ENCODE results near the gene DSCAML1.

Gene DSCAML1

DNA sequence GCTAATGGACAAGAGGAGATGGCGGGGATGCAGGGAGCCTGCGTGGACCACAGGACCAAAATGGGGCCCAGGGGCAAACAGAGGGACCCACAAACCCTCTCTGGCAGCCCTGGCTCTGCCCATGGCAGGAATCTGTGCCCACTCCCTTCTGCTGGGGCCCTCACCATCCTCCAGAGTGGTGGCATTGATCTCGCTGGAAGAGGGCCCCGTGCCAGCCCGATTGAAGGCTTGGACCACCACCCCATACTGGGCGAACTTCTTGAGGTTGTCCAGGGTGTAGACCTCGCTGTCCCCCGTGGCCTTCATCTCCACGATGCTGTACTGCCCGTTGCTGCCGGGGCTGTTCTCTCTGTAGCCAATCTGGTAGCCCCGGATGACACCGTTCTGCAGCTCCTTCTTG is 332.2 kb downstream of the DSCAML1 start:
- no peak for TF ChIP-seq EZH2 (IDR thresholded peaks at IDR 0.05; ENCODE audit: borderline replicate concordance, low read length)
- TF ChIP-seq, protein P1, sequence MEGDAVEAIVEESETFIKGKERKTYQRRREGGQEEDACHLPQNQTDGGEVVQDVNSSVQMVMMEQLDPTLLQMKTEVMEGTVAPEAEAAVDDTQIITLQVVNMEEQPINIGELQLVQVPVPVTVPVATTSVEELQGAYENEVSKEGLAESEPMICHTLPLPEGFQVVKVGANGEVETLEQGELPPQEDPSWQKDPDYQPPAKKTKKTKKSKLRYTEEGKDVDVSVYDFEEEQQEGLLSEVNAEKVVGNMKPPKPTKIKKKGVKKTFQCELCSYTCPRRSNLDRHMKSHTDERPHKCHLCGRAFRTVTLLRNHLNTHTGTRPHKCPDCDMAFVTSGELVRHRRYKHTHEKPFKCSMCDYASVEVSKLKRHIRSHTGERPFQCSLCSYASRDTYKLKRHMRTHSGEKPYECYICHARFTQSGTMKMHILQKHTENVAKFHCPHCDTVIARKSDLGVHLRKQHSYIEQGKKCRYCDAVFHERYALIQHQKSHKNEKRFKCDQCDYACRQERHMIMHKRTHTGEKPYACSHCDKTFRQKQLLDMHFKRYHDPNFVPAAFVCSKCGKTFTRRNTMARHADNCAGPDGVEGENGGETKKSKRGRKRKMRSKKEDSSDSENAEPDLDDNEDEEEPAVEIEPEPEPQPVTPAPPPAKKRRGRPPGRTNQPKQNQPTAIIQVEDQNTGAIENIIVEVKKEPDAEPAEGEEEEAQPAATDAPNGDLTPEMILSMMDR (IDR thresholded peaks at IDR 0.05; ENCODE audit: low read length) = no peak
- H4K20me1 ChIP-seq (ENCODE audit: insufficient read depth, low read length) = no peaks in the 10 kb centered on the region
- H3K4me1 ChIP-seq (ENCODE audit: insufficient read depth, low read length, severe bottlenecking) = no peaks in the 10 kb centered on the region
- H3K9ac ChIP-seq (ENCODE audit: low read length) = no peak overlapping the region
- H3K27me3 ChIP-seq (ENCODE audit: insufficient read depth, low read length) = no peaks in the 10 kb centered on the region
- H2AFZ ChIP-seq (ENCODE audit: low read length) = no peak overlapping the region
- no peak overlapping the region for H3K27ac ChIP-seq (ENCODE audit: low read depth, low read length, poor library complexity, severe bottlenecking)
- H3K9me3 ChIP-seq (ENCODE audit: low read length) = no peaks in the 10 kb centered on the region
- no peaks in the 10 kb centered on the region for H3K9me2 ChIP-seq (ENCODE audit: low read depth, low read length)
- H3K36me3 ChIP-seq (ENCODE audit: insufficient read depth, low read length) = no peaks in the 10 kb centered on the region
- no peaks in the 10 kb centered on the region for H3K79me2 ChIP-seq (ENCODE audit: insufficient read depth, low read length)
- H3K4me2 ChIP-seq (ENCODE audit: low read length) = no peak overlapping the region
- no peaks in the 10 kb centered on the region for H3F3A ChIP-seq (ENCODE audit: insufficient read depth, low read length)
- no peak overlapping the region for H3K4me3 ChIP-seq (ENCODE audit: low read depth, low read length, poor library complexity, severe bottlenecking)

DNA sequence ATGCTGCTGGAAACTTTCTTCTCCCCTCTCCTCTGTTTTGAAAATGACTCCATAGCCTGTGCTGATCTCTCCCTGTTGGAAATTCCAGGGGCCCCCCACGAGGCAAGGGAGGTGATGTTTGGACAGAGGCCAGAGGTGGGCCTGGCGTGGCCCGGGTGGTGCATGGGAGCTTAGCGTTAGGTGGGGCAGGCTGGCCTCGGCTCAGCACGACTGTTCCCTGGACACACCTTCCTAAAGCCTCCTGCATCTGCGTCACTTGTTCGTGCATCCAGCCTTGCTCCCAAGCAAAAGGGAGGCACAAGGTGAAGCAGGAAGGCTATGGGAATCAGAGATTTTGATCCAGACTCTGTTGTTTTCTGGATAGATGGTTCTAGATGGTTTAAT is 334.2 kb downstream of the DSCAML1 start:
- Histone ChIP-seq H3K27me3 (ENCODE audit: insufficient read depth, low read length) (no peaks in the 10 kb centered on the region), H3K9me3 (ENCODE audit: low read length) (no peaks in the 10 kb centered on the region), H4K20me1 (ENCODE audit: insufficient read depth, low read length) (no peaks in the 10 kb centered on the region), H2AFZ (ENCODE audit: low read length) (no peak overlapping the region), H3K4me3 (ENCODE audit: low read depth, low read length, poor library complexity, severe bottlenecking) (no peak overlapping the region), H3F3A (ENCODE audit: insufficient read depth, low read length) (no peaks in the 10 kb centered on the region), H3K79me2 (ENCODE audit: insufficient read depth, low read length) (no peaks in the 10 kb centered on the region), H3K4me2 (ENCODE audit: low read length) (no peak overlapping the region), H3K4me1 (ENCODE audit: insufficient read depth, low read length, severe bottlenecking) (no peaks in the 10 kb centered on the region), H3K36me3 (ENCODE audit: insufficient read depth, low read length) (no peaks in the 10 kb centered on the region), H3K9ac (ENCODE audit: low read length) (no peak overlapping the region), H3K9me2 (ENCODE audit: low read depth, low read length) (no peaks in the 10 kb centered on the region), H3K27ac (ENCODE audit: low read depth, low read length, poor library complexity, severe bottlenecking) (no peak overlapping the region)
- TF ChIP-seq, protein P1 (IDR thresholded peaks at IDR 0.05; ENCODE audit: low read length) = no peak
- no peak for TF ChIP-seq EZH2 (IDR thresholded peaks at IDR 0.05; ENCODE audit: borderline replicate concordance, low read length)

DNA sequence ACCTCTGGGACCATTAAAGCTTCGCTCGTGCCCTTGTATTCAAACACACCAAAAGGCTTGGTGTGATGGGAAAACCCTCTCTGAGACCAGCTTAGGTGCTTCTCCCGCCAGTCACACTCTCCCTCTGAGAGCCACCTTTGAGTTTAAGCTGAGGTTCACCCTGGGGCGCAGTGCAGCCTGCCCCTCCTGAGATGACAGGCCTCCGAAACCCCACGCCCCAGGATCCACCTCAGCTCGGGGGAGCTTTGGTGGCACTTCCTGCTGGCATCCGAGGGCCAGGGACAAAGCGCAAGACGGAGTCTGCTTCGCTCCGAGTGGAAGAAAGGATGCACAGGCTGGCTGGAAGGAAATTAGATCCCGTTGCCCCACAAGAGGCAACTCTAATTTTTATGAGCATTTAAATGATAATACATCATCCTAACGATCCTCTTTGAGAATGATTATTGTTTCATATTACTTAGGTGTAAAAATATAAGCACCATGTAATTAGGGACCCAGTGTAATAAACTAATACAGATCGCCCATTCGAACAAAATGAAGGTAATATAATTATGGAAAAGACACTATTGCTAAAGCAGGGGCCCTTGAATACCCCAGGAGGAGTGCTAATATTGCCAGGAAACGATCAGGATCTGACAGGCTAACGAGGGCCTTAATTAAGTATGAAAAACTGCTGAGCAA is 334.7 kb downstream of the DSCAML1 start:
- no peaks in the 10 kb centered on the region for H3K9me2 ChIP-seq (ENCODE audit: low read depth, low read length)
- no peak overlapping the region for H3K4me2 ChIP-seq (ENCODE audit: low read length)
- no peaks in the 10 kb centered on the region for H3K79me2 ChIP-seq (ENCODE audit: insufficient read depth, low read length)
- no peaks in the 10 kb centered on the region for H3K4me1 ChIP-seq (ENCODE audit: insufficient read depth, low read length, severe bottlenecking)
- no peaks in the 10 kb centered on the region for H3K9me3 ChIP-seq (ENCODE audit: low read length)
- no peaks in the 10 kb centered on the region for H3K27me3 ChIP-seq (ENCODE audit: insufficient read depth, low read length)
- no peak overlapping the region for H3K27ac ChIP-seq (ENCODE audit: low read depth, low read length, poor library complexity, severe bottlenecking)
- H3K9ac ChIP-seq (ENCODE audit: low read length) = no peak overlapping the region
- TF ChIP-seq EZH2 (IDR thresholded peaks at IDR 0.05; ENCODE audit: borderline replicate concordance, low read length) = no peak
- TF ChIP-seq, protein P1 (IDR thresholded peaks at IDR 0.05; ENCODE audit: low read length) = no peak
- no peak overlapping the region for H2AFZ ChIP-seq (ENCODE audit: low read length)
- no peaks in the 10 kb centered on the region for H4K20me1 ChIP-seq (ENCODE audit: insufficient read depth, low read length)
- H3K4me3 ChIP-seq (ENCODE audit: low read depth, low read length, poor library complexity, severe bottlenecking) = no peak overlapping the region
- no peaks in the 10 kb centered on the region for H3K36me3 ChIP-seq (ENCODE audit: insufficient read depth, low read length)
- no peaks in the 10 kb centered on the region for H3F3A ChIP-seq (ENCODE audit: insufficient read depth, low read length)

Measured in OCI-LY1 (cell line).